Measurements from ENCODE around the gene LPP. TPM values are rescaled to one million over a fixed set of nuclear protein-coding genes. Genes with fewer than 3 reads are reported as not detected.

Gene LPP
- total and polyA plus RNA-seq, 10 of the 15 experiments (the other 5 are each of a cell fraction or from before 2014, with no cell fraction given) = under 0.01 to 0.62 (median 0.03) TPM

DNA sequence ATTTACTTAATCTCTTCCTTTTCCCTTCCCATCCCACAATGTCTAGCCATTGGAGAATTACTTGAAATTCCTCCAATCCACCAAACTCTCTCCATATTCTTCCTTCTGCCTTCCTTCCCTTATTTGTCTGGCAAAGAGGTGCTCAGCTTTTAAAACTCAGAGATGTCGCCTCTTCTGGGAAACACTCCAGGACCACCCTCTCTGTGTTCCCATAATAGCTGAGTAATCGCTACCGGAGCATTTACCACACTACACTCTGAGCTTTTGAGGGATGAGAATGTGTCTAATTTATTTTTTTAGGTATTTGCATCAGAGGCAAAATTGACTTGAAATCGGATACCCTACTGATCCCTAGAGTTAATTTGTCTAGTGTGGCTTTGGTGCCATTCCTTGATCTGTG is 772.2 kb downstream of the LPP start:
- POLR2A ChIA-PET = no interaction called here
- BruUV-seq (replicated peaks) = no TSS peak
- DNase-seq (ENCODE audit: low read depth, low spot score) (no peak), ATAC-seq (no peak), FAIRE-seq (no peak)
- no peak for TF ChIP-seq SIX5 (IDR thresholded peaks at IDR 0.05; ENCODE audit: low read depth, low read length, severe bottlenecking)
- TF ChIP-seq CHD2 (IDR thresholded peaks at IDR 0.05; ENCODE audit: borderline replicate concordance, low read depth, low read length) = no peak
- TF ChIP-seq KLF5 (IDR thresholded peaks at IDR 0.05; ENCODE audit: partially characterized antibody) = no peak
- no peak for TF ChIP-seq SUPT20H (IDR thresholded peaks at IDR 0.05; ENCODE audit: borderline replicate concordance, control insufficient read depth, low read depth, low read length)
- TF ChIP-seq BACH1 (IDR thresholded peaks at IDR 0.05; ENCODE audit: borderline replicate concordance) = no peak
- TF ChIP-seq, protein P1, sequence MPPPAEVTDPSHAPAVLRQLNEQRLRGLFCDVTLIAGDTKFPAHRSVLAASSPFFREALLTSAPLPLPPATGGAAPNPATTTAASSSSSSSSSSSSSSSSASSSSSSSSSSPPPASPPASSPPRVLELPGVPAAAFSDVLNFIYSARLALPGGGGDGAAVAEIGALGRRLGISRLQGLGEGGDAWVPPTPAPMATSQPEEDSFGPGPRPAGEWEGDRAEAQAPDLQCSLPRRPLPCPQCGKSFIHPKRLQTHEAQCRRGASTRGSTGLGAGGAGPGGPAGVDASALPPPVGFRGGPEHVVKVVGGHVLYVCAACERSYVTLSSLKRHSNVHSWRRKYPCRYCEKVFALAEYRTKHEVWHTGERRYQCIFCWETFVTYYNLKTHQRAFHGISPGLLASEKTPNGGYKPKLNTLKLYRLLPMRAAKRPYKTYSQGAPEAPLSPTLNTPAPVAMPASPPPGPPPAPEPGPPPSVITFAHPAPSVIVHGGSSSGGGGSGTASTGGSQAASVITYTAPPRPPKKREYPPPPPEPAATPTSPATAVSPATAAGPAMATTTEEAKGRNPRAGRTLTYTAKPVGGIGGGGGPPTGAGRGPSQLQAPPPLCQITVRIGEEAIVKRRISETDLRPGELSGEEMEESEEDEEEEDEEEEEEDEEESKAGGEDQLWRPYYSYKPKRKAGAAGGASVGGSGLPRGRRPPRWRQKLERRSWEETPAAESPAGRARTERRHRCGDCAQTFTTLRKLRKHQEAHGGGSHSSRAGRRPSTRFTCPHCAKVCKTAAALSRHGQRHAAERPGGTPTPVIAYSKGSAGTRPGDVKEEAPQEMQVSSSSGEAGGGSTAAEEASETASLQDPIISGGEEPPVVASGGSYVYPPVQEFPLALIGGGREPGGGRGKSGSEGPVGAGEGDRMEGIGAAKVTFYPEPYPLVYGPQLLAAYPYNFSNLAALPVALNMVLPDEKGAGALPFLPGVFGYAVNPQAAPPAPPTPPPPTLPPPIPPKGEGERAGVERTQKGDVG (CRISPR knock-in tag; IDR thresholded peaks at IDR 0.05) = no peak
- TF ChIP-seq, protein P2, sequence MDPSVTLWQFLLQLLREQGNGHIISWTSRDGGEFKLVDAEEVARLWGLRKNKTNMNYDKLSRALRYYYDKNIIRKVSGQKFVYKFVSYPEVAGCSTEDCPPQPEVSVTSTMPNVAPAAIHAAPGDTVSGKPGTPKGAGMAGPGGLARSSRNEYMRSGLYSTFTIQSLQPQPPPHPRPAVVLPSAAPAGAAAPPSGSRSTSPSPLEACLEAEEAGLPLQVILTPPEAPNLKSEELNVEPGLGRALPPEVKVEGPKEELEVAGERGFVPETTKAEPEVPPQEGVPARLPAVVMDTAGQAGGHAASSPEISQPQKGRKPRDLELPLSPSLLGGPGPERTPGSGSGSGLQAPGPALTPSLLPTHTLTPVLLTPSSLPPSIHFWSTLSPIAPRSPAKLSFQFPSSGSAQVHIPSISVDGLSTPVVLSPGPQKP (IDR thresholded peaks at IDR 0.05; ENCODE audit: low read depth, low read length) = no peak
- TF ChIP-seq GABPA (IDR thresholded peaks at IDR 0.05; ENCODE audit: low read depth) = no peak
- no peak for TF ChIP-seq FOS (IDR thresholded peaks at IDR 0.05; ENCODE audit: borderline replicate concordance, extremely low read depth, insufficient read length)
- no peak for TF ChIP-seq SREBF1 (IDR thresholded peaks at IDR 0.05; ENCODE audit: low read length)
- TF ChIP-seq ZNF24 (IDR thresholded peaks at IDR 0.05) = no peak
- TF ChIP-seq, protein P3, sequence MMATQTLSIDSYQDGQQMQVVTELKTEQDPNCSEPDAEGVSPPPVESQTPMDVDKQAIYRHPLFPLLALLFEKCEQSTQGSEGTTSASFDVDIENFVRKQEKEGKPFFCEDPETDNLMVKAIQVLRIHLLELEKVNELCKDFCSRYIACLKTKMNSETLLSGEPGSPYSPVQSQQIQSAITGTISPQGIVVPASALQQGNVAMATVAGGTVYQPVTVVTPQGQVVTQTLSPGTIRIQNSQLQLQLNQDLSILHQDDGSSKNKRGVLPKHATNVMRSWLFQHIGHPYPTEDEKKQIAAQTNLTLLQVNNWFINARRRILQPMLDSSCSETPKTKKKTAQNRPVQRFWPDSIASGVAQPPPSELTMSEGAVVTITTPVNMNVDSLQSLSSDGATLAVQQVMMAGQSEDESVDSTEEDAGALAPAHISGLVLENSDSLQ (IDR thresholded peaks at IDR 0.05) = no peak
- no peak overlapping the region for H3K9ac ChIP-seq (ENCODE audit: control insufficient read depth, insufficient read depth, low read length)
- H3K27ac ChIP-seq (ENCODE audit: control insufficient read depth, insufficient read depth) = no peak overlapping the region
- no peaks in the 10 kb centered on the region for H3K4me1 ChIP-seq (ENCODE audit: control insufficient read depth, insufficient read depth, low read length)
- H3K79me2 ChIP-seq (ENCODE audit: control insufficient read depth, insufficient read depth, low read length) = no peaks in the 10 kb centered on the region
- no peaks in the 10 kb centered on the region for H4K20me1 ChIP-seq (ENCODE audit: control insufficient read depth, insufficient read depth)
- H2AFZ ChIP-seq (ENCODE audit: control insufficient read depth, low read depth, low read length) = no peak overlapping the region
- H3K4me2 ChIP-seq (ENCODE audit: control insufficient read depth, insufficient read depth) = no peak overlapping the region
- intact Hi-C loops (cut with micrococcal nuclease; ENCODE audit: unreplicated experiment) = no loop called here
- RAD21 ChIA-PET (ENCODE audit: unreplicated experiment) = no interaction called here
- H3K36me3 ChIP-seq (ENCODE audit: control insufficient read depth in 2 of 2, insufficient read depth in 2 of 2, low read length in 1 of 2) = no peaks in the 10 kb centered on the region
- SMC1A ChIA-PET (ENCODE audit: uncharacterized antibody, unreplicated experiment) = no interaction called here
- CTCF ChIA-PET = interaction anchor here (1.1 kb wide), 1 partner anchor 30 kb away, joined by 5 read pairs; no protein-coding TSS in a partner anchor
- in situ Hi-C loops (cut with MboI) = no loop called here
- H3K9me3 ChIP-seq (replicated peaks; ENCODE audit: control insufficient read depth, insufficient read depth, low read length) = no peaks in the 10 kb centered on the region
- no peak overlapping the region for H3K4me3 ChIP-seq
- 71% methylated on average over 4 of the region's 4 CpGs for WGBS (ENCODE audit: insufficient coverage, insufficient replicate concordance, low lambda C conversion rate, missing lambda C conversion rate)
- H3K27me3 ChIP-seq (replicated peaks in 1 of 2; ENCODE audit: control insufficient read depth in 2 of 2, insufficient read depth in 2 of 2, low read length in 1 of 2) = no peaks in the 10 kb centered on the region; a peak in 1 of 4 replicates

All from GM12878 (cell line).